A673 (cell line): ENCODE results near the gene ITSN1.

Experiments
- CTCF ChIP-seq: fragments of 300-800, 200-600 bp; sonication (generic); conservative IDR thresholded peaks from 2 replicates; pipeline ENCODE4 v1.5.1; 2017; ENCODE audit warnings: low read depth, mild to moderate bottlenecking, antibody characterized with exemption, low read length, moderate library complexity, mixed read lengths
- EZH2 ChIP-seq: fragments of 200-600 bp; sonication (generic); IDR thresholded peaks from 2 replicates; pipeline ENCODE4 v1.6.1; 2017; ENCODE audit warnings: borderline replicate concordance, low read depth, mild to moderate bottlenecking, mixed read lengths, antibody characterized with exemption, low read length; ENCODE audit not compliant: poor library complexity, severe bottlenecking

DNA sequence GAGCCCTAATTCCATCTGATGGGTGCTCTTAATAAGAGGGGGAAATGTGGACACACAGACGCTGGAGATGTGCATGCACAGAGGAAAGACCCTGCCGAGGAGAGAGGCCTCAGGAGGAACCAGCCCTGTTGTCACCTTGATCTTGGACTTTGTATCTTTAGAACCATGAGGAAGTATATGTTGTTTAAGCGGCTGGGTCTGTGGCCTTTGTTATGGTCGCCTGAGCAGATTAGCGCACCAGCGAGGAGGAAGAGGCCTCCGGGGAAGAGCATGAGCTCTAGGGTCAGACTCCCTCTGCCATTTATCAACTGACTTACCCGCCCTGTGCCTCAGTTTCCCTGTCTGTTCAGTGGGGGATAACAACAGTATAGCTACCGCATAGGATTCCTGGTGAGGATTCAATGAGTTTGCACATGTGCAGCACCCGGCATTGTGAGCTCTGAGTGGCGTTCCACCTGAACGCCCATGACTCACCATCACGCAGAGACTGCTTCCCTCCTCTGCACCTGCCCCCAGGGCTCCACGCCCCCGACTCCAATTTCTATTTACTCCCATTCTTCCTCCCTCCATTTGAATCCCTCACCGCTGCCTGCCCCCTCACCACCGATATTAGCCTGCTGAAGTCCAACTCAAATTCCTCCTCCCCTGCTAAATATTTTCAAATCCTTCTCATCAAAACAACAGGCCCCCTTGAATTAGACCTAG, 206.1 kb downstream of the ITSN1 start:
- TF ChIP-seq CTCF = no peak
- no peak for TF ChIP-seq EZH2
